Activated naive CD8-positive, alpha-beta T cell (primary cell): ENCODE data around the gene RTCA.
"Not testable (repeated sequence)": the region's sequence is repeated elsewhere in the genome, so short reads cannot be mapped to it uniquely, and the experiment has no call there.

Experiments
- H3K27ac Mint-ChIP-seq: one replicate; pipeline ENCODE4 v1.8.0; 2021; ENCODE audit warnings: mixed read lengths
- H3K27me3 Mint-ChIP-seq: one replicate; pipeline ENCODE4 v1.8.0; 2021; ENCODE audit warnings: mixed read lengths
- H3K36me3 Mint-ChIP-seq: one replicate; pipeline ENCODE4 v1.8.0; 2021; ENCODE audit warnings: mixed read lengths
- H3K4me1 Mint-ChIP-seq: one replicate; pipeline ENCODE4 v1.8.0; 2021; ENCODE audit warnings: low read depth, mixed read lengths
- H3K4me3 Mint-ChIP-seq: one replicate; pipeline ENCODE4 v1.8.0; 2021; ENCODE audit warnings: mild to moderate bottlenecking, mixed read lengths
- H3K9me3 Mint-ChIP-seq: one replicate; pipeline ENCODE4 v1.8.0; 2021; ENCODE audit warnings: low read depth, mixed read lengths

The RTCA gene

GRCh38 chr1:100279954-100280682 is 14.1 kb downstream of the RTCA start:
- Mint-ChIP-seq H3K36me3 (peaks cover 14% of the 10 kb centered on the region), H3K4me3 (no peak overlapping the region)

DNA sequence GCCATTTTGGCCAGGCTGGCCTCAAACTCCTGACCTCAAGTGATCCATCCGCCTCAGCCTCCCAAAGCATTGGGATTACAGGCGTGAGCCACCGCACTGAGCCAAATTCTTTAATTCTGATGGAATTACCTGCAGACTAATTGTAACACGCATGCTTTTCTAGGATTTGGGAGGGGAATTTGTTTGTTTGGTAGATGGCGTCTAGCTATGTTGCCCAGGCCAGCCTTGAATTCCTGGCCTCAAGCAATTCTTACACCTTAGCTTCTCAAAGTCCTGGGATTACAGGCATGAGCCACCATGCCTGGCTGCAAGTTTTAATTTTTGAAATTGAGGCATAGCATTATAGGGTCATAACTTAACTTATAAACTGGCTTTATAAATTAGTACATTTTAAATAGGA is 18.6 kb downstream of the RTCA start:
- peaks cover 2% of the 10 kb centered on the region for H3K36me3 Mint-ChIP-seq
- H3K27me3 Mint-ChIP-seq: no peaks in the 10 kb centered on the region
- H3K9me3 Mint-ChIP-seq: no peaks in the 10 kb centered on the region
- no peak overlapping the region for H3K27ac Mint-ChIP-seq
- no peak overlapping the region for H3K4me3 Mint-ChIP-seq
- peaks cover 9% of the 10 kb centered on the region for H3K4me1 Mint-ChIP-seq

More at GRCh38 chr1:100279954-100280682, 14.1 kb downstream of the RTCA start:
- no peaks in the 10 kb centered on the region for H3K9me3 Mint-ChIP-seq
- peaks cover 22% of the 10 kb centered on the region for H3K4me1 Mint-ChIP-seq
- peak overlapping the region; percentile 13 for H3K27ac Mint-ChIP-seq
- no peaks in the 10 kb centered on the region for H3K27me3 Mint-ChIP-seq

GRCh38 chr1:100287162-100287561 is 21.1 kb downstream of the RTCA start:
- Mint-ChIP-seq H3K4me3 (no peak overlapping the region), H3K9me3 (no peaks in the 10 kb centered on the region), H3K27ac (no peak overlapping the region), H3K36me3 (no peaks in the 10 kb centered on the region), H3K4me1 (no peaks in the 10 kb centered on the region), H3K27me3 (no peaks in the 10 kb centered on the region)

- no peaks in the 10 kb centered on the region for H3K36me3 Mint-ChIP-seq
- H3K27ac Mint-ChIP-seq: no peak overlapping the region
- no peak overlapping the region for H3K4me3 Mint-ChIP-seq
- no peaks in the 10 kb centered on the region for H3K4me1 Mint-ChIP-seq
- no peaks in the 10 kb centered on the region for H3K27me3 Mint-ChIP-seq
- H3K9me3 Mint-ChIP-seq: no peaks in the 10 kb centered on the region
Observed at GRCh38 chr1:100290291-100290690, 24.3 kb downstream of the RTCA start.

- H3K4me3 Mint-ChIP-seq: no peak overlapping the region
- H3K36me3 Mint-ChIP-seq: peaks cover 4% of the 10 kb centered on the region
- H3K9me3 Mint-ChIP-seq: no peaks in the 10 kb centered on the region
- no peaks in the 10 kb centered on the region for H3K4me1 Mint-ChIP-seq
- no peak overlapping the region for H3K27ac Mint-ChIP-seq
- H3K27me3 Mint-ChIP-seq: no peaks in the 10 kb centered on the region
Observed at GRCh38 chr1:100292711-100293110, 26.7 kb downstream of the RTCA start.

DNA sequence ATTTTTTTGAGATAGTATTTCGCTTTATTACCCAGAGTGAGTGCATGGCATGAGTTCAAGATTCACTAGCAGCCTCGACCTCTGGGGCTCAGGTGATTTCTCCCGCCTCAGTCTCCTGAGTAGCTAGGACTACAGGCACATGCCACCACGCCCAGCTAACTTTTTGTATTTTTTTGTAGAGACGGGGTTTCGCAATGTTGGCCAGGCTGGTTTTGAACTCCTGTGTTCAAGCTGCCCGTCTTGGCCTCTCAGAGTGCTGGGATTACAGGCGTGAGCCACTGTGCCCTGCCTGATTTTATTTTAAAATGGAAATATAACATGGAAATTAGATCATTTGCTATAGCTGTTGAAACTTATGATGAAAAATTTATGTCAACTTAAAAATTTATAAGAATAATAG is 30.1 kb downstream of the RTCA start:
- H3K27me3 Mint-ChIP-seq: no peaks in the 10 kb centered on the region
- peaks cover 4% of the 10 kb centered on the region for H3K36me3 Mint-ChIP-seq
- H3K27ac Mint-ChIP-seq: no peak overlapping the region
- H3K4me3 Mint-ChIP-seq: no peak overlapping the region
- no peaks in the 10 kb centered on the region for H3K9me3 Mint-ChIP-seq
- H3K4me1 Mint-ChIP-seq: no peaks in the 10 kb centered on the region

- H3K4me1 Mint-ChIP-seq, H3K27me3 Mint-ChIP-seq, H3K9me3 Mint-ChIP-seq, H3K4me3 Mint-ChIP-seq, H3K27ac Mint-ChIP-seq, H3K36me3 Mint-ChIP-seq: not testable (repeated sequence)
Observed at GRCh38 chr1:100296997-100297396, 31.0 kb downstream of the RTCA start.

DNA sequence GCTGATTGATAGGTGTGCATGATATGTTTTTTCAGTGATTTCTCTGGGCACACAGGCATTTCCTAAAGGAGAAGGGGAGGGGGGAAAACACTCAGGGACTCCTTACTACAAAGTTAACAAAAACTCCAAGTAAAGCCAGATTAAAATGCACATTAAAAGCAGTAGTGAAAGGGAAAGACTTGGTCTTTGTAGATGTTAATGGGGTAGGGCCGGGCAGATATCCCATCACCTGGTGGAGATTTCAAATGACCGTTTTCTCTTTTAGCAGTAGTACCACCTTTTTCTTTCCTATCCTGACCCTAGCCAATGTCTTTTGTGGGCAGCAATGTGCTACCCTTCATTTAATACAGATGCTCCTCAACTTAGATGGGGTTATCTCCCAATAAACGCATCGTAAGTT is 32.5 kb downstream of the RTCA start:
- H3K36me3 Mint-ChIP-seq: peaks cover 4% of the 10 kb centered on the region
- no peak overlapping the region for H3K27ac Mint-ChIP-seq
- H3K4me3 Mint-ChIP-seq: no peak overlapping the region
- no peaks in the 10 kb centered on the region for H3K4me1 Mint-ChIP-seq
- H3K27me3 Mint-ChIP-seq: no peaks in the 10 kb centered on the region
- H3K9me3 Mint-ChIP-seq: no peaks in the 10 kb centered on the region

GRCh38 chr1:100299521-100300222 is 33.7 kb downstream of the RTCA start:
- no peaks in the 10 kb centered on the region for H3K4me1 Mint-ChIP-seq
- H3K27me3 Mint-ChIP-seq: no peaks in the 10 kb centered on the region
- no peak overlapping the region for H3K27ac Mint-ChIP-seq
- no peak overlapping the region for H3K4me3 Mint-ChIP-seq
- H3K36me3 Mint-ChIP-seq: peaks cover 4% of the 10 kb centered on the region
- H3K9me3 Mint-ChIP-seq: no peaks in the 10 kb centered on the region

DNA sequence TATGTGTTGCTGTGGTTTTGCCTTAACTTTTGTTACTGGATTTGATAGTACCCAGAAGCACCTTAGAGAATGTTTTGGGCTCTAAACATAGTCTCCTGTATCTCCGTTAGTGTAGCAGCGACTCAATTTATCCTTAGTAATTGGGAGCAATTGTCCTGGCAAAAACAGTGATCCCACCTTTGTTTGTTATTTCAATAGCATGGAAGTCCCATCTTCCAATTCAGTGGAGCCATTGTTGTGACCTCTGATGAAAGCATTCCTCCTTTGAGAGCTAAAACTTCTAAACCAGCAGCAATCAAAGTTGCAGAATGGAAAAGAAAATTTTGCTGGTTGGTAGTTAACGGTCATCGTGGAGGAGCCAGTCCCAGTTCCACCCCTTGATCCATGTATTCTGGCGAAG is 34.7 kb downstream of the RTCA start:
- Mint-ChIP-seq H3K4me1 (no peaks in the 10 kb centered on the region), H3K9me3 (no peaks in the 10 kb centered on the region), H3K36me3 (peaks cover 4% of the 10 kb centered on the region), H3K4me3 (no peak overlapping the region), H3K27me3 (no peaks in the 10 kb centered on the region), H3K27ac (no peak overlapping the region)

DNA sequence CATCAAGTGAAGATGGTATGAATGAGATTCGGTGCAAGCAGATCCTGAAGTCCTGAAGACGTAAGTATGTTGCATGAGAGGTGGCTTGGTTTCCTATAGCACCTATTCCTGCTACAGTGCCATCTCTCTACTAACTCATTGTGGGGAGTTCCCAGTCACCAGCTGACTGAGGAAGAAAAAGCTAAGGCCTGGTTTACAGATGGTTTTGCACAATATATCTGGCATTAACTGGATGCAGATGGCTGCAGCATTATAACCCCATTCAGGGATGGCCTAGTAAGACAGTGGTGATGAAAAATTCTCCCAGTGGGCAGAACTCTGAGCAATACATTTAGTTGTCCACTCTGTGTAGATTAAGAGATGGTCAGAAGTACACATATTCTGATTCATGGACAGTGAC is 36.7 kb downstream of the RTCA start:
- H3K36me3 Mint-ChIP-seq: no peaks in the 10 kb centered on the region
- H3K27me3 Mint-ChIP-seq: no peaks in the 10 kb centered on the region
- no peak overlapping the region for H3K27ac Mint-ChIP-seq
- no peaks in the 10 kb centered on the region for H3K9me3 Mint-ChIP-seq
- peaks cover 3% of the 10 kb centered on the region for H3K4me1 Mint-ChIP-seq
- no peak overlapping the region for H3K4me3 Mint-ChIP-seq

DNA sequence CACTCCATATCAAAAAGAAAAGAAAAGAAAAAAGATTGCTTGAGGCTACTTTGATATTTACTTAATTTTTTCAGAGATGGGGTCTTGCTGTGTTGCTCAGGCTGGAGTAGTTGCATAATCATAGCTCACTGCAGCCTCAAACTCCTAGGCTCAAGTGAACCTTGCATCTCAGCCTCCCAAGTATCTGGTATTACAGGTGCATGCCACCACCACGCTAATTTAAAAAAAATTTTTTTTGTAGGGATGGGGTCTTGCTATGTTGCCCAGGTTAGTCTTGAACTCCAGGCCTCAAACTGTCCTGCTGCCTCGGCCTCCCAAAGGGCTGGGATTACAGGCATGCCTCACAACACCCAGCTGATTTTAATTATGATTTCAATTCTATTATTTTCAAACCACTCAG is 38.2 kb downstream of the RTCA start:
- Mint-ChIP-seq H3K9me3 (no peaks in the 10 kb centered on the region), H3K27me3 (no peaks in the 10 kb centered on the region), H3K4me3 (no peak overlapping the region), H3K36me3 (no peaks in the 10 kb centered on the region), H3K4me1 (peaks cover 3% of the 10 kb centered on the region), H3K27ac (no peak overlapping the region)

GRCh38 chr1:100304921-100305320 is 38.9 kb downstream of the RTCA start:
- Mint-ChIP-seq H3K4me1 (peaks cover 3% of the 10 kb centered on the region), H3K9me3 (peaks cover 2% of the 10 kb centered on the region), H3K4me3 (no peak overlapping the region), H3K27me3 (no peaks in the 10 kb centered on the region), H3K36me3 (no peaks in the 10 kb centered on the region), H3K27ac (no peak overlapping the region)

DNA sequence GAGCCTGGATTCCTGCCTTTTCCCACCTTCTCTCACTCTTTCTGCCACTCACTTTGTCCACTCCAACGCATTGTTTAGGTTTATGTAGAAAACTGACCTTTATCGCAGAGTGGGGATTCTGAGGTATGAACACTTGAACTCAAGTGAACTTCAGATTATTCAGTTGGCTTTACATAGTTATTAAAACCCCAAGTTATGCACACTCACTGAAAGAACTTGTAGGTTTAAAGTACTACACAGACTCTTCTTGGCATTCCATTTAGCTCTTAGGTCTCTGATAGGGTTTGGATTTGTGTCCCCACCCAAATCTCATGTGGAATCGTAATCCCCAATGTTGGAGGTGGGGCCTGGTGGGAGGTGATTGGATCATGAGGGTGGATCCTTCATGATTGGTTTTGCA is 39.9 kb downstream of the RTCA start:
- Mint-ChIP-seq H3K9me3 (peaks cover 6% of the 10 kb centered on the region), H3K36me3 (no peaks in the 10 kb centered on the region), H3K4me1 (peaks cover 3% of the 10 kb centered on the region), H3K27me3 (no peaks in the 10 kb centered on the region), H3K4me3 (no peak overlapping the region), H3K27ac (no peak overlapping the region)

DNA sequence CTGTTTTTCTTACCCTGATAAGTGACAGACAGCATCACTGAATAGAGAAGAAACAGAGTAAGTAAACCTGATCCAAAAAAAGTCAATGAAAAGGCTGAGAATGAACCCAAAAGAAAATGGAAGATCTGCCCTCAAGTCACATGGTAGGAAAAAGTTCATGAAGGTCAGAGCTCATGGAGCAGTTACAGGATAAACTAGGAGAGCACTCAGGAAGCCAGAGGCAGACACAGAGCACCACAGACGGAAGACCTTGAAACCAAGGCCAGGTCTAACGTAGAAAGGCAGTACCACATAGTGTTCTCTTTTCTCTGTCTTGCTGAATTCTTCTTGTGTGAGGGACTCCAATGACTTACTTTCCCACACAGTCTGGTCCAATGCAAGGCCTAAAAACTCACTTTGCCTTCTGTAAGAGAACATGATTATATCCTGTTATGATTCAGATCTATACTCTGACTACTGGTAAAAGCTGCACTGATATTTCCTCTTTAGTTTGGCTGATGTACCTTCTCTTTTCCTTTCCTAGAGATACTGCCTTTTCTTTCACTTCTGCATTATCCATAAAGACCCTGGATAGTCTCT is 40.8 kb downstream of the RTCA start:
- Mint-ChIP-seq H3K27me3 (no peaks in the 10 kb centered on the region), H3K36me3 (no peaks in the 10 kb centered on the region), H3K4me3 (no peak overlapping the region), H3K4me1 (peaks cover 3% of the 10 kb centered on the region), H3K27ac (no peak overlapping the region), H3K9me3 (peaks cover 6% of the 10 kb centered on the region)
